SK-MEL-5 (cell line): ENCODE measurements around the gene SCFD2. TPM values are rescaled to one million over a fixed set of nuclear protein-coding genes. Genes with fewer than 3 reads are reported as not detected.
"Not testable (repeated sequence)": the region's sequence is repeated elsewhere in the genome, so short reads cannot be mapped to it uniquely, and the experiment has no call there.

ENCODE experiments used
- DNase-seq: peaks from one replicate; pipeline ENCODE4 v3.0.0-alpha.2; 2016; ENCODE audit warnings: low read depth, low spot score
- in situ Hi-C: cut with HindIII; loops from 2 replicates; pipeline ENCODE4 v1.10.0; 2016; ENCODE audit warnings: low sequenced_read_pairs, high pct_unique_total_duplicates, low pct_unique_long_range_greater_than_20kb
- total RNA-seq: library from RNA; depleted of rRNA; stranded (reverse); fragments of >200 nt; shearing (Covaris generic); gene quantifications from 2 replicates; pipeline ENCODE4 v1.2.3, GENCODE V29; 2014

SCFD2 gene
- total RNA-seq, 1 experiment from 2014 or later = 25.7 TPM

- in situ Hi-C loops = no loop called here
- no peak for DNase-seq
Measured at GRCh38 chr4:53000560-53000959, 365.3 kb downstream of the SCFD2 start.

GRCh38 chr4:52999626-53000025 is 366.2 kb downstream of the SCFD2 start:
- no peak for DNase-seq
- in situ Hi-C loops = no loop called here

- no peak for DNase-seq
- in situ Hi-C loops = no loop called here
Measured at GRCh38 chr4:52998413-52998812, 367.4 kb downstream of the SCFD2 start.

GRCh38 chr4:52997132-52997416 is 368.8 kb downstream of the SCFD2 start:
- in situ Hi-C loops = no loop called here
- DNase-seq = no peak

GRCh38 chr4:52996261-52997131 is 369.4 kb downstream of the SCFD2 start:
- no peak for DNase-seq
- in situ Hi-C loops = no loop called here

GRCh38 chr4:52995360-52996030 is 370.4 kb downstream of the SCFD2 start:
- in situ Hi-C loops = no loop called here
- no peak for DNase-seq

- in situ Hi-C loops = no loop called here
- no peak for DNase-seq
Measured at GRCh38 chr4:52994567-52994966, 371.3 kb downstream of the SCFD2 start.

GRCh38 chr4:52993771-52994170 is 372.1 kb downstream of the SCFD2 start:
- in situ Hi-C loops = no loop called here

GRCh38 chr4:52992551-52992950 is 373.3 kb downstream of the SCFD2 start:
- DNase-seq, in situ Hi-C loops: not testable (repeated sequence)

More at GRCh38 chr4:52993771-52994170, 372.1 kb downstream of the SCFD2 start:
- no peak for DNase-seq

- no peak for DNase-seq
- in situ Hi-C loops = no loop called here
Measured at GRCh38 chr4:52991472-52991871, 374.4 kb downstream of the SCFD2 start.

GRCh38 chr4:52990706-52991105 is 375.2 kb downstream of the SCFD2 start:
- in situ Hi-C loops = no loop called here
- no peak for DNase-seq

- DNase-seq = no peak
- in situ Hi-C loops = no loop called here
Measured at GRCh38 chr4:52989865-52990264, 376.0 kb downstream of the SCFD2 start.

- in situ Hi-C loops = no loop called here
- no peak for DNase-seq
Measured at GRCh38 chr4:52987392-52988056, 378.3 kb downstream of the SCFD2 start.

GRCh38 chr4:52984462-52984881 is 381.4 kb downstream of the SCFD2 start:
- in situ Hi-C loops = no loop called here
- no peak for DNase-seq

- in situ Hi-C loops = no loop called here
- DNase-seq = peak; percentile 71
Measured at GRCh38 chr4:52983563-52984303, 382.1 kb downstream of the SCFD2 start.

GRCh38 chr4:52982946-52983340 is 382.9 kb downstream of the SCFD2 start:
- in situ Hi-C loops = no loop called here
- no peak for DNase-seq

- in situ Hi-C loops = no loop called here
Measured at GRCh38 chr4:52982255-52982945, 383.5 kb downstream of the SCFD2 start.

More at GRCh38 chr4:52982255-52982945, 383.5 kb downstream of the SCFD2 start:
- DNase-seq = peak; percentile 49
